OCI-M2 (cell line): ENCODE results near the gene BBC3.
"Not testable (repeated sequence)": the region's sequence is repeated elsewhere in the genome, so short reads cannot be mapped to it uniquely, and the experiment has no call there.

Experiments used
- DNase-seq: peaks from one replicate; lab custom pipeline; 2025; ENCODE audit not compliant: unreplicated experiment; lab: John Stamatoyannopoulos, UW

BBC3 gene

GRCh38 chr19:47258434-47258833 lies 27.4 kb upstream of the BBC3 start:
- no peak for DNase-seq

- DNase-seq = no peak
Observed at GRCh38 chr19:47257411-47258169, 26.6 kb upstream of the BBC3 start.

- peak; percentile 99 for DNase-seq
Observed at GRCh38 chr19:47256693-47257410, 25.9 kb upstream of the BBC3 start.

GRCh38 chr19:47255879-47256692 lies 25.1 kb upstream of the BBC3 start, which contains the start of gene CCDC9:
TSS of gene CCDC9 (plus strand) at chr19:47256525. CDS start at chr19:47258401, 1,876 bp downstream.
- peak; percentile 69 for DNase-seq

GRCh38 chr19:47253970-47254369 lies 23.0 kb upstream of the BBC3 start:
- no peak for DNase-seq

GRCh38 chr19:47253467-47253881 lies 22.5 kb upstream of the BBC3 start:
- DNase-seq = no peak

- DNase-seq = not testable (repeated sequence)
Observed at GRCh38 chr19:47253016-47253415, 22.0 kb upstream of the BBC3 start.

GRCh38 chr19:47247308-47247990 lies 16.4 kb upstream of the BBC3 start:
- DNase-seq = no peak

- DNase-seq = peak; percentile 87
Observed at GRCh38 chr19:47243776-47244547, 13.0 kb upstream of the BBC3 start.

- DNase-seq = no peak
Observed at GRCh38 chr19:47243364-47243775, 12.4 kb upstream of the BBC3 start.

GRCh38 chr19:47241919-47242577 lies 11.0 kb upstream of the BBC3 start:
- DNase-seq = no peak

- no peak for DNase-seq
Observed at GRCh38 chr19:47240996-47241918, 10.3 kb upstream of the BBC3 start.

GRCh38 chr19:47240556-47240955 lies 9.6 kb upstream of the BBC3 start:
- DNase-seq = no peak

GRCh38 chr19:47239610-47240296 lies 8.8 kb upstream of the BBC3 start:
- DNase-seq = no peak

- DNase-seq = no peak
Observed at GRCh38 chr19:47239152-47239551, 8.2 kb upstream of the BBC3 start.

GRCh38 chr19:47236072-47236675 lies 5.2 kb upstream of the BBC3 start:
- DNase-seq = no peak

- DNase-seq = no peak
Observed at GRCh38 chr19:47232422-47233211, 1.6 kb upstream of the BBC3 start.
